Stimulated activated CD4-positive, alpha-beta T cell treated with anti-CD3 and anti-CD28 coated beads, Interleukin-4, amount 100 ng/mL, for 4 hours (primary cell): ENCODE measurements around the gene DCX.
"Not testable (repeated sequence)": the region's sequence is repeated elsewhere in the genome, so short reads cannot be mapped to it uniquely, and the experiment has no call there.

ENCODE experiments used
- DNase-seq, 2 experiments: peaks; one replicate each; pipeline ENCODE4 v3.0.0-alpha.2; 2020

The DCX gene

GRCh38 chrX:111365770-111366325 is 46.1 kb downstream of the DCX start:
- DNase-seq: no peak

DNA sequence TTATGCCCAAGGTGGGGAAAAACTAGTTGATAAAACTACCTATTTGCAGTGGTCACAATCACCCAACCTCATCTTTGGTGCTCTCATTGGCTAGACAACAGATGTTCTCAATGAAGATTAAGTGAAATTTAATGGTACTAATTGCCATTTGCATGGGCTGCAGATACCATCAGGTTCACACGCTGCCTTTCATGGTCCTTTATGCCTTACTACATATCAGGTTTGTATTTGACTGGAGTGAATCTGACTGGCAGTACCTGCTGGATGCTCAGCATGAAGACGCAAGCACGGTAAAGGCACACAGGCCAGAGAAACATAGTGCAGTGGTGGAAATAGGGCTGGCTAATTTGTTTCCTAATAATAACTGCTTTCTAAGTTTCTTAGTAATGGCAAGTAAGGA is 48.3 kb downstream of the DCX start:
- no peak for DNase-seq

DNA sequence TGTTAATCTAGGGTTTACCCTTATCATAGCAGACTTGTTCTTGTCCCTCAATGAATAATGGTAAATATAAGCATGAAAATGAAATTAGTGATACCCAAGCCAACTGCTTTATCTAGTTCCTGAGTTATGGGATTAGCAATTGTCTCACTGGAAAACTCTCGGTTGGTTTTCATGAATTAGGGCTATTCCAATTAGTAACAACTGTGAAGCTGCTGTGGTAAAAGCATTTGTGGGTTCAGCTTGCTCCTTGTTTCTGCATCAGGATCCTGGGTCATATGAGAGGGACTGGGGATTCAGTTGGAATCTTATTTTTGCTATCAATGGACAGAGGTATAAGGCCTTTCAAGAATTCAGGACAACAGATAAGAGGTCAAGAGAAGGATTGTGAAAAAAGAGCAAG is 50.2 kb downstream of the DCX start:
- DNase-seq: no peak

DNA sequence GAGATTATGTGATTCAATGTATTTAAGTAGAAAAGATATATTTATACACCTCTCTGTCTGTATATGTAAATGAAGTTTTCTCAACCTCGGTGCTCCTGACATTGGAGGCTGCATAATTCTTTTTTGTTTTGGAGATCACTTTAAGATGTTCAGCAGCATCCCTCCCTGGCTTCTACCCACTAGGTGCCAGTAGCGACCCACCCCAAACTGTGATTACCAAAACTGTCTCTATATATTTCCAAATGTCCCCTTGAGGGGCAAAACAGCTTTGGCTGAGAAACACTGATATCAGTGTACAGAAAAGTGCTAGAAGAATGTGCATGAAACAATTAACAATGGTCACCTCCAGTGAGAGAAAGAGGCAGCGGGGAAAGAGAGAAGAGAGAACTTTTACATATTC is 51.2 kb downstream of the DCX start:
- no peak for DNase-seq

- DNase-seq: no peak
Measured at GRCh38 chrX:111355523-111356115, 56.4 kb downstream of the DCX start.

DNA sequence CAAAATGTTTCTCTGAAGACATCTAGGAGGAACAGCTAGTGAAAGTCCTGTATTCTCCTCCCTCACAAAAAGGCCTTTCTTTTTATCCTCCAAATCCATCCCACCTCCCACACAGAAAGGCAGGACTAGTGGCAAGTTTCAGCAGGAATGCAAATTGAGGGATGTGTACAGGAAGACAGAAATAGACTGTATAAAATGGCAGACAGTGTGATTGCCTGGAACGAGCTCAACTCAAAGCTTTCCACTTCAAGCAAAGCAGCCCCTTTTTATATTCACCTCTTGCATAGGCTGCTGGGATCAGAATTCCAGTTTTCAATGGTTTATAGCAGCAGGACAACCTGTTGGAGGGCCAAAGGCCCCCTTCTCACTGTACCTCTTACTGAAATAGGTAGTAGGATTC is 57.5 kb downstream of the DCX start:
- DNase-seq: no peak

GRCh38 chrX:111353793-111354192 is 58.2 kb downstream of the DCX start:
- no peak for DNase-seq

DNA sequence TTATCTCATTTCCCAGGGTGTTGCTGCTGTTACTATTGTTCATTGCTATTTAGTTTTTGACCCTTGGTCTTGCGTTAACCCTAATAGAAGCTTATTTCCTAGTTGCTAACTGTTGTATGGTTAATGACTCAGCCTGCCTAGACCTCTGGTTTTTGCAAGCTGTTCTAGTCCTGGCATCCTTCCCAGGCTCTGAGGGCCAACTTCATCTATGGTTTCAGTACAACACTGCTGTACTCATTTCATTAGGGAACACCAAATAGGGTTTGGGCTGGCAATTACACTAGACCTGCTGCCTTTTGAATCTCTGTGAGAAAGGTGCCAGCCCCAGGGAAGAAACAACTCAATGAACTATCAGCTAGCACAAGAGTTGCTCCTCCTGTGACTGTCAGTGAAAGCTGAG is 59.6 kb downstream of the DCX start:
- no peak for DNase-seq

GRCh38 chrX:111349934-111350333 is 62.1 kb downstream of the DCX start:
- DNase-seq: no peak

DNA sequence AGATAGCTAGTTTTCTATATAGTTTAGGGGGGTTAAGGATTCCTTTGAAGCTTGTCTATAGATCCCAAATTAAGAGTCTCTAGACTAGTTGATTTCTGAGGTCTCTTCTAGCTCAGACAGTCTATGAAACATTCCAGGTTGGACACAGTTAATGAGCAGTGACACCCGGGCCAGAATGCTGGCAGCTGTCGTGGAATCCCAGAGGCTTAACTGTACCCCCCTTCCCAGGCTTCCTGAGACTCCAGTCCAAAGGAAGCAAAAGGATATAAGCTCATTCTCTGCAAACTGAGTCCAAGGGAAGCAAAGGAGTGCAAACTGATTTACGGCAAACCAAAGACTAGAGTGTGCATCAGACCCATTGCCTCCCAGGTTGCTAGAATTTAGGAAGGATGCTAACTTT is 62.9 kb downstream of the DCX start:
- DNase-seq: no peak

- no peak for DNase-seq
Measured at GRCh38 chrX:111348429-111348828, 63.6 kb downstream of the DCX start.

- DNase-seq: not testable (repeated sequence)
Measured at GRCh38 chrX:111346150-111346549, 65.8 kb downstream of the DCX start.

DNA sequence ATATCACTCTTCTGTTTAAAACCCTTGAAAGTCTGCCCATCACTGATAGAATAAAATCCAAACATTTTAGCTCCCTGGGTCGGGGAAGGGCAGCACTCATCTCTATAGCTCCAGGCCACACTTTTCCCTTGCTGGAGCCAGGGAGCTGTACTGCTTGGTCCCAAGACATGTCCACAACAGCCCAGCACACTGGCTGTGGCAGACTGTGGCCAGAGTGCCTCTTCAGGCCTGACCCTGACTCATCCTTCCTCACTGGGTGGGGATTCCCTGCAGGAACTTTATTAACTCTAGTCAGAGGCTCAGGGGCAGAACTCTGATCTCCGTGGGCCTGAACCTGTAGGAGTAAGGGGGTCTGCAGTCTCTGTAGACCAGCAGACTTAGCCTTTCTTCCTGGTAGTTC is 71.9 kb downstream of the DCX start:
- DNase-seq: no peak

- no peak for DNase-seq
Measured at GRCh38 chrX:111339212-111339611, 72.8 kb downstream of the DCX start.

- DNase-seq: no peak
Measured at GRCh38 chrX:111338095-111338698, 73.8 kb downstream of the DCX start.

GRCh38 chrX:111337067-111337637 is 74.8 kb downstream of the DCX start:
- DNase-seq: no peak

DNA sequence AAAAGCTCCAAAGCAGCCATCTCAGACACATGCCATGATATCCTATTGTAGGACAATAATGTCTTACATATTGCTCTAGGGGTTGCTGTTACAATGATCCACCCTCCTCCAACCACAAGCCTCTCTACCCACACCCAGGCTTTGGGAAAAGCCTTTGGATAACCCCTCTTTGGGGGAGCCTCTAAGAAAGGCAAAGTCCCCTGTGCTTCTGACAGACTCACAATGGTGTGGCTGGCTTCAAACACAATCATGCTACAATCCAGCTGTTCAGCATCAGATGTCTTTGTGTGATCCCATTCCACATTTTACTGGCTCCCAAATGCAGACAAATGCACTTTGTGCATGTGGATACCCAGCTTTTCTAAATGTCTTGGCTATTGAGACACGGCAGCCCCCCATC is 75.9 kb downstream of the DCX start:
- DNase-seq: no peak

- no peak for DNase-seq
Measured at GRCh38 chrX:111329370-111329769, 82.6 kb downstream of the DCX start.

GRCh38 chrX:111328858-111329257 is 83.1 kb downstream of the DCX start:
- DNase-seq: no peak

GRCh38 chrX:111322231-111322855 is 89.6 kb downstream of the DCX start:
- no peak for DNase-seq

DNA sequence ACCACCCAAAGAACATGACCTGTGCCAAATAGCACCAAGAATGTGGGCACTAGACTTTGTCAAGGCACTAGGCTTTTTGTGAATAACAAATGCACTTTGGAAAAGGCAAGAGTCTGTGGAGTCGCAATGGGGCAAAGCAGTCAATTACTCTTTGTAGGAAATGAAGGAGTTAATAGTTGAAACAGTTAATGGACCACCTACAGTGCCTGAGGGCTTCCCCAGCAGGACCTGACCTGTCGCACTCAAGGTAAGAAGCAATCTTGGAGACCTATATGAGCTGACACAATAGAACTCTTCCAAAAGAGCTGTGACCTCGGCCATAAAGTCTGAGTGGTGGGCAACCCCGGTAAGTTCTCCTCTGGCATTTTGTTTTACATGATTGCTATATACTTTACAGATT is 92.5 kb downstream of the DCX start:
- DNase-seq: no peak

DNA sequence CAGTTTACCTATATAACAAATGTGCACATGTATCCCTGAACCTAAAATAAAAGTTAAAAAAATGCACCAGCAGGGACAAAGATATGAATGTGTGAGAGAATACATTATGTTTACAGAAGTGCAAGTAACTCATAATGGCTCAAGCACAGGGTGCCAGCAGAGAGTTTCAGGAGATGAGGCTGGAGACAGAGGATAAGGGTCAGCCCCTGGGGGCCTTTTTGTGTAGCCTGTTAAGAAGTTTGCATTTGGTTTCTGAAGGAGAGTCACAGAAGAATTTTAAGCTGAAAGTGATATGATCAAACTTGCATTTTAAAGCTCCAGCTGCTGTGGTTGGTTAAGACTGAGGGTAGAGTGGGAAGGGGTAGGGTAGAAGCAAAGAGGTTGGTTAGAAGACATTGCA is 93.1 kb downstream of the DCX start:
- no peak for DNase-seq

- DNase-seq: no peak
Measured at GRCh38 chrX:111309083-111309482, 102.9 kb downstream of the DCX start.

DNA sequence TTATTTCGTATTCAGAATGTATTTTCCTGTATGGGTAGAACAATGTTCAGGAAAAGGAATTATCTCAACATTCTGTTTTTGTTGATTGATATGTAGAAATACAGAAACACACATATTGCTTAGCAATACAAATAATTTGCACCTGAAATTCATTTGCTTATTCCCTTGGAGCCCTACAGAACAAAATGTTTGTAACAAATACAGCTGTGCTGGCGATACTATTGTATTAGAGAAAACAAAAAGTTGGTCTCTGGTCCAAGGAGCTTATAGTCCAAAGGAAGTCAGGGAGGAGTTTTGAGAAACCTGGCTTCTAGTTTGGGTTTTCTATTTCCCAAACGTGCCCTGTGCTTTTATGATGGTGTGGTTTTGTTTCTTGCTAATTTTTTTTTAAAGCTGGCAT is 104.0 kb downstream of the DCX start:
- DNase-seq: no peak
